Loucy (cell line): ENCODE results near the gene TAX1BP1.

Experiments used
- H2AFZ ChIP-seq: fragments of 200-600 bp; sonication (generic); 2 replicates; pipeline ENCODE4 v1.6.0; 2016; ENCODE audit warnings: antibody characterized with exemption, mild to moderate bottlenecking, low read length, moderate library complexity
- H3F3A ChIP-seq: fragments of 200-600 bp; 2 replicates; pipeline ENCODE4 v1.6.0; 2016; ENCODE audit warnings: antibody characterized with exemption, low read depth, mild to moderate bottlenecking
- H3K27me3 ChIP-seq: fragments of 200-600 bp; sonication (generic); 2 replicates; pipeline ENCODE4 v1.6.1; 2014; ENCODE audit warnings: low read length, mild to moderate bottlenecking; ENCODE audit not compliant: insufficient read depth, poor library complexity, severe bottlenecking
- H3K36me3 ChIP-seq: fragments of 200-600 bp; sonication (generic); 2 replicates; pipeline ENCODE4 v1.6.1; 2016; ENCODE audit warnings: low read length; ENCODE audit not compliant: insufficient read depth
- H3K4me1 ChIP-seq: fragments of 200-600 bp; sonication (generic); 2 replicates; pipeline ENCODE4 v1.5.1; 2014; ENCODE audit warnings: low read length, mild to moderate bottlenecking; ENCODE audit not compliant: insufficient read depth, poor library complexity, severe bottlenecking
- H3K4me2 ChIP-seq: fragments of 200-600 bp; sonication (generic); 2 replicates; pipeline ENCODE4 v1.6.0; 2014; ENCODE audit warnings: antibody characterized with exemption, low read length, low read depth, mild to moderate bottlenecking; ENCODE audit not compliant: poor library complexity, severe bottlenecking
- H3K4me3 ChIP-seq: fragments of 200-600 bp; sonication (generic); 2 replicates; pipeline ENCODE4 v1.5.1; 2014; ENCODE audit warnings: low read length, mild to moderate bottlenecking, mixed read lengths; ENCODE audit not compliant: poor library complexity, severe bottlenecking
- H3K79me2 ChIP-seq: fragments of 200-600 bp; sonication (generic); 2 replicates; pipeline ENCODE4 v1.6.1; 2014; ENCODE audit warnings: low read length; ENCODE audit not compliant: insufficient read depth
- H3K9ac ChIP-seq: fragments of 200-600 bp; sonication (generic); 2 replicates; pipeline ENCODE4 v1.6.0; 2014; ENCODE audit warnings: mild to moderate bottlenecking, low read depth, low read length, moderate library complexity; ENCODE audit not compliant: poor library complexity, severe bottlenecking
- H3K9me2 ChIP-seq: fragments of 200-600 bp; sonication (generic); replicated peaks from 2 replicates; pipeline ENCODE4 v1.6.1; 2016; ENCODE audit warnings: low read depth, low read length, mixed read lengths
- H3K9me3 ChIP-seq: fragments of 200-600 bp; sonication (generic); 2 replicates; pipeline ENCODE4 v1.6.1; 2014; ENCODE audit warnings: mild to moderate bottlenecking, antibody characterized with exemption, low read length, low read depth; ENCODE audit not compliant: insufficient read depth
- H4K20me1 ChIP-seq: fragments of 200-600 bp; sonication (generic); 2 replicates; pipeline ENCODE4 v1.6.0; 2014; ENCODE audit warnings: antibody characterized with exemption, low read length, mild to moderate bottlenecking; ENCODE audit not compliant: insufficient read depth, poor library complexity, severe bottlenecking
- EZH2phosphoT487 ChIP-seq: fragments of 200-600 bp; IDR thresholded peaks from 2 replicates; pipeline ENCODE4 v1.6.1; 2018; ENCODE audit warnings: antibody characterized with exemption, mild to moderate bottlenecking, moderate library complexity, borderline replicate concordance
- TF ChIP-seq, protein P1 (sequence below): fragments of 200-600 bp; sonication (generic); conservative IDR thresholded peaks from 2 replicates; pipeline ENCODE4 v1.5.1; 2014; ENCODE audit warnings: mild to moderate bottlenecking, antibody characterized with exemption, low read length

Gene TAX1BP1

DNA sequence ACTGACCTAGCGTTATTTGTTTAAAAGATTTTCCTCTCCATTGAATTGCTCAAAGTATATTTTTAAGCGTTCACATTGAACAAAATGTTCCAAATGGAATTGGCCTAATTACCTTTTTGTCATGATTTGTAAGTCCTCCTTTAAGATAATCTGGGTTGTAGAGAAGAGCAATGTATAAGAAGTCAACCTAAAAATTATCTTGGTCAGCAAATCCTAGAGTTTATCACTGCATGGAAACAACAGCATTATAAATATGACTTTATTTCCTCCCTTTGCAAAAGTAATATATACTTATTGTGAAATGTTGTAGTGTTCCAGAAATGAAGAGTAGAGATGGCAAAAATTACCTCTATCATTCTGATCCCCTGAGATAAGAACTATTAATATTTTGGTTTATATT lies 59.2 kb downstream of the TAX1BP1 start:
- Histone ChIP-seq H2AFZ (no peak overlapping the region), H3K9me2 (no peaks in the 10 kb centered on the region), H3K9ac (no peak overlapping the region), H3K36me3 (peaks cover 73% of the 10 kb centered on the region), H3K4me1 (no peaks in the 10 kb centered on the region), H3K9me3 (no peaks in the 10 kb centered on the region), H3K79me2 (no peaks in the 10 kb centered on the region), H3K4me2 (no peak overlapping the region), H4K20me1 (no peaks in the 10 kb centered on the region), H3K4me3 (no peak overlapping the region), H3F3A (no peaks in the 10 kb centered on the region), H3K27me3 (no peaks in the 10 kb centered on the region)
- TF ChIP-seq, protein P1, sequence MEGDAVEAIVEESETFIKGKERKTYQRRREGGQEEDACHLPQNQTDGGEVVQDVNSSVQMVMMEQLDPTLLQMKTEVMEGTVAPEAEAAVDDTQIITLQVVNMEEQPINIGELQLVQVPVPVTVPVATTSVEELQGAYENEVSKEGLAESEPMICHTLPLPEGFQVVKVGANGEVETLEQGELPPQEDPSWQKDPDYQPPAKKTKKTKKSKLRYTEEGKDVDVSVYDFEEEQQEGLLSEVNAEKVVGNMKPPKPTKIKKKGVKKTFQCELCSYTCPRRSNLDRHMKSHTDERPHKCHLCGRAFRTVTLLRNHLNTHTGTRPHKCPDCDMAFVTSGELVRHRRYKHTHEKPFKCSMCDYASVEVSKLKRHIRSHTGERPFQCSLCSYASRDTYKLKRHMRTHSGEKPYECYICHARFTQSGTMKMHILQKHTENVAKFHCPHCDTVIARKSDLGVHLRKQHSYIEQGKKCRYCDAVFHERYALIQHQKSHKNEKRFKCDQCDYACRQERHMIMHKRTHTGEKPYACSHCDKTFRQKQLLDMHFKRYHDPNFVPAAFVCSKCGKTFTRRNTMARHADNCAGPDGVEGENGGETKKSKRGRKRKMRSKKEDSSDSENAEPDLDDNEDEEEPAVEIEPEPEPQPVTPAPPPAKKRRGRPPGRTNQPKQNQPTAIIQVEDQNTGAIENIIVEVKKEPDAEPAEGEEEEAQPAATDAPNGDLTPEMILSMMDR, result no peak
- TF ChIP-seq EZH2phosphoT487, result no peak

DNA sequence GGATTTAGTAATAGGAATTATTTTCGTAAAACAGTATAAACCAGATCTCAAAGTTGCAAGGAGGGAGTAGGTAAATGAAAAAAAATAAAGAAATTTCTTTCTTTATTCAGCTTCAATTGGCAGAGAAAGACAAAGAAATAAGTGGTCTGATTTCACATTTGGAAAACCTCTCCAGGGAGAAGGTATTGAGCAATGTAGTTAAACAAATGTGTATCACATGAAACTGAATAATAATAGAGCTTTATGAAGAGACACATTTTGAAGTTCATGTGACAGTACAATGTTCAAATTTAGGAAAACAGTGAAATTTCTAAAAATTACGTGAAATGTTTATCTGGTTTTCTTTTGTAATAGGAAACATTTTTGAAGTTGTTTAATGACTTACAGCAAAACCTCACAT lies 63.0 kb downstream of the TAX1BP1 start:
- Histone ChIP-seq H2AFZ (no peak overlapping the region), H3K9me3 (no peaks in the 10 kb centered on the region), H3K79me2 (no peaks in the 10 kb centered on the region), H3F3A (no peaks in the 10 kb centered on the region), H3K4me3 (no peak overlapping the region), H3K9me2 (no peaks in the 10 kb centered on the region), H3K27me3 (no peaks in the 10 kb centered on the region), H4K20me1 (no peaks in the 10 kb centered on the region), H3K4me2 (no peak overlapping the region), H3K4me1 (no peaks in the 10 kb centered on the region), H3K36me3 (peaks cover 41% of the 10 kb centered on the region), H3K9ac (no peak overlapping the region)
- TF ChIP-seq EZH2phosphoT487, result no peak
- TF ChIP-seq, protein P1, result no peak

DNA sequence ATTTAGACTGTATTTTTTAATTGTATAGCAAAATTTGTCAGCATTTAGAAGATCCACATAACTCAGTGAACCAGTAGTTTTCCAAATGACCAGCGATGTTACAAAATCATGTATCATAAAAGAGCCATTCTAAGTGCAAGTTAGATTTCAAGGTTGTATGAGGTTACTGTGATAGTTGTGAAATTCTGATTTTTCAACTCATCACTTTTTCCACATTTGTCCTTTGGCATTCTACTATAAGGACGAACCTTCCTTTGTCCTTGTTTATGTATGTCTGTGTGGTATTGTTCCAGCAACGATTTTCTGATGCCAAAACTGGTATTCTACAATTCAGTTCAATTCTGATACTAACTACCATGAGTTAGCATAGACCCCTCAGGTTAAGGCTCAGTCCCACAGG lies 64.2 kb downstream of the TAX1BP1 start:
- H3K27me3 ChIP-seq, result no peaks in the 10 kb centered on the region
- peaks cover 38% of the 10 kb centered on the region for H3K36me3 ChIP-seq
- no peaks in the 10 kb centered on the region for H3K79me2 ChIP-seq
- H3K4me3 ChIP-seq, result no peak overlapping the region
- no peak overlapping the region for H2AFZ ChIP-seq
- TF ChIP-seq, protein P1, result no peak
- TF ChIP-seq EZH2phosphoT487, result no peak
- no peak overlapping the region for H3K9ac ChIP-seq
- H3K4me1 ChIP-seq, result no peaks in the 10 kb centered on the region
- H3K9me3 ChIP-seq, result no peaks in the 10 kb centered on the region
- no peaks in the 10 kb centered on the region for H3F3A ChIP-seq
- no peak overlapping the region for H3K4me2 ChIP-seq
- H3K9me2 ChIP-seq, result no peaks in the 10 kb centered on the region
- no peaks in the 10 kb centered on the region for H4K20me1 ChIP-seq
